ENCODE measurements around the gene TCF3. TPM values are rescaled to one million over a fixed set of nuclear protein-coding genes. Genes with fewer than 3 reads are reported as not detected.

TCF3 gene
- total and polyA plus RNA-seq, 2 of the 8 experiments (the other 6 are each of a cell fraction or from before 2014, with no cell fraction given): 241 to 348 TPM

DNA sequence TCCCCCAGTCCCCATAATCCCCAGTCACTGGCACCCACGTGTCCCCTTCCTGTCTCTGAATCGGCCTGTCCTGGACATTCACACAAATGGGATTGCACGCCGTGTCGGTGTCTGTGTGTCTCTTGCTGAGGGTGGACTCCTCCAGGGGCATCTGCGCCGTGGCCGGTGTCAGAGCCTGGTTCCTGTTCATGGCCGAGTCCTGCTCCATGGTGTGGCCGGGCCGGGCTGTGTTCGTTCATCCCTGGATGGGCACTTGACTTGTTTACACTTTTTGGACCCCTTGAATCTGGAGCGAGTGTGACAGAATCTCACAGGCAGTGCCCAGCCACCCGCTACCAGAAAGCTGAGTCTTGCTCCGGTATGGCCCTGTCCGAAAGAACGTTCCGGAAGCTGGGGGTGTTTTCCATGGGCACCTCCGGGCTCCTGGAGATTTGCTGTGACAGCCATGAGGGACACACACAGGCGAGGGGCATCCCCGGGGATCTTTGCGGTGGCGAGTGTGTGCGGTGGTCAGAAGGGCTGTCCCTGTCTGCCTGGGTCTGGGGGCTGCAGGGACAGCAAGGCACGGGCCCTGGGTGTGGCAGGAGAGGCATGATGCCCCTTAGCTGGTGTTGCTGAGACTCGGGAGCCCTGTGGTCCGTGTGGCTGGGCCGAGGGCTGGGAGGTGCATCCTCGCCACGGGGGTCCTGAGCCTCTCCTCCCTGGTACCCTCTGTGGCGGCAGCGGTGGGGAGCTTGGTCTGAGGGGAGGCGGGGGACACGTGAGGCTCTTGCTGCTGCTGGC is 77.9 kb downstream of the TCF3 start:
- H3K27ac ChIP-seq (ENCODE audit: low read depth, low read length): no peak overlapping the region
- TF ChIP-seq SP2 (IDR thresholded peaks at IDR 0.05; ENCODE audit: low read length): no peak
- TF ChIP-seq RFX5 (IDR thresholded peaks at IDR 0.05; ENCODE audit: borderline replicate concordance, low read depth, low read length): no peak
- no peak for TF ChIP-seq EZH2 (IDR thresholded peaks at IDR 0.05; ENCODE audit: low read depth, low read length, severe bottlenecking)
- no peak for TF ChIP-seq POLR2A (IDR thresholded peaks at IDR 0.05; ENCODE audit: control extremely low read depth in 1 of 2, low read depth in 2 of 2, low read length in 2 of 2)
- TF ChIP-seq JUN (IDR thresholded peaks at IDR 0.05; ENCODE audit: low read depth, low read length): no peak
- TF ChIP-seq RXRA (IDR thresholded peaks at IDR 0.05; ENCODE audit: insufficient read depth, low read depth, low read length): no peak
- TF ChIP-seq KDM1A (IDR thresholded peaks at IDR 0.05; ENCODE audit: borderline replicate concordance, low read length): no peak
- TF ChIP-seq, protein P1, sequence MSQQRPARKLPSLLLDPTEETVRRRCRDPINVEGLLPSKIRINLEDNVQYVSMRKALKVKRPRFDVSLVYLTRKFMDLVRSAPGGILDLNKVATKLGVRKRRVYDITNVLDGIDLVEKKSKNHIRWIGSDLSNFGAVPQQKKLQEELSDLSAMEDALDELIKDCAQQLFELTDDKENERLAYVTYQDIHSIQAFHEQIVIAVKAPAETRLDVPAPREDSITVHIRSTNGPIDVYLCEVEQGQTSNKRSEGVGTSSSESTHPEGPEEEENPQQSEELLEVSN (IDR thresholded peaks at IDR 0.05): no peak
- TF ChIP-seq GABPA (IDR thresholded peaks at IDR 0.05; ENCODE audit: borderline replicate concordance, insufficient read depth, low read length): no peak
- no peak for TF ChIP-seq RNF2 (IDR thresholded peaks at IDR 0.05; ENCODE audit: borderline replicate concordance, low read depth, low read length, missing control alignments, poor library complexity, severe bottlenecking)
- TF ChIP-seq CREB1 (IDR thresholded peaks at IDR 0.05): no peak

More for the DNA sequence above, 77.9 kb downstream of the TCF3 start:
- 93% methylated on average over 34 of the region's 34 CpGs; no CpG with 5 or more reads in 1 of the 2 experiments for WGBS, 2 experiments (ENCODE audit: extremely low coverage in 1 of 2, insufficient coverage in 1 of 2, insufficient read length in 1 of 2, insufficient replicate concordance in 2 of 2, low coverage in 1 of 2, low lambda C conversion rate in 2 of 2, missing lambda C conversion rate in 1 of 2)
- Histone ChIP-seq H3K9ac (replicated peaks in 1 of 4; ENCODE audit: extremely low read depth in 1 of 4, low read depth in 3 of 4, low read length in 3 of 4) (no peak overlapping the region), H3K9me3 (ENCODE audit: insufficient read depth in 2 of 2, low read depth in 1 of 2, low read length in 1 of 2) (no peaks in the 10 kb centered on the region), H3K4me2 (ENCODE audit: insufficient read depth in 1 of 2, low read depth in 2 of 2, low read length in 2 of 2) (no peak overlapping the region), H2BK20ac (ENCODE audit: low read length) (no peak overlapping the region), H3K18ac (ENCODE audit: extremely low read depth, low read length) (no peak overlapping the region; the same call in 1 of the 2 replicates), H4K91ac (replicated peaks; ENCODE audit: insufficient read length, low read length) (no peak overlapping the region), H2BK5ac (ENCODE audit: low read depth, low read length) (no peak overlapping the region), H3K4me3 (ENCODE audit: extremely low read depth in 1 of 4, insufficient read depth in 2 of 4, low read depth in 3 of 4, low read length in 4 of 4) (no peak overlapping the region), H3K56ac (replicated peaks; ENCODE audit: insufficient read length, low read depth, low read length) (no peak overlapping the region), H2BK12ac (ENCODE audit: low read depth, low read length) (no peak overlapping the region), H4K5ac (ENCODE audit: insufficient read length, low read depth, low read length) (no peak overlapping the region), H3K79me2 (ENCODE audit: control insufficient read depth in 1 of 2, insufficient read depth in 2 of 2, low read length in 2 of 2) (no peaks in the 10 kb centered on the region), H2BK15ac (ENCODE audit: low read length) (no peak overlapping the region), H3K23ac (ENCODE audit: insufficient read length) (no peak overlapping the region), H3K27me3 (replicated peaks in 1 of 4; ENCODE audit: control insufficient read depth in 3 of 4, extremely low read depth in 1 of 4, insufficient read depth in 3 of 4, low read length in 3 of 4) (peaks cover 0 to 14% (median 4%) of the 10 kb centered on the region in 4 experiments; a peak in 3 of 7 replicates), H3K4me1 (replicated peaks in 1 of 4; ENCODE audit: control insufficient read depth in 3 of 4, insufficient read depth in 4 of 4, low read length in 3 of 4) (peaks cover 0 to 1% (median 0%) of the 10 kb centered on the region in 4 experiments; a peak in 1 of 7 replicates), H4K8ac (ENCODE audit: extremely low read depth, insufficient read depth, low read length) (no peak overlapping the region), H3K4ac (replicated peaks; ENCODE audit: insufficient read length, low read depth, low read length) (no peak overlapping the region), H2BK120ac (replicated peaks; ENCODE audit: low read depth, low read length) (no peak overlapping the region), H3K36me3 (ENCODE audit: control insufficient read depth in 2 of 4, insufficient read depth in 4 of 4, low read length in 3 of 4) (peaks cover 3 to 28% (median 15%) of the 10 kb centered on the region in 4 experiments; a peak in 6 of 8 replicates), H2AK5ac (ENCODE audit: low read depth, low read length) (no peak overlapping the region), H2AFZ (ENCODE audit: low read length) (no peak overlapping the region), H4K20me1 (replicated peaks in 1 of 2; ENCODE audit: control insufficient read depth in 1 of 2, insufficient read depth in 2 of 2, low read length in 2 of 2) (peaks cover 0 to 13% of the 10 kb centered on the region in 2 experiments), H3K14ac (ENCODE audit: insufficient read length) (no peak overlapping the region), H3K79me1 (ENCODE audit: low read depth, low read length) (no peaks in the 10 kb centered on the region; the same call in 1 of the 2 replicates), H3K23me2 (ENCODE audit: low read depth, low read length) (no peaks in the 10 kb centered on the region)
- FAIRE-seq (no peak), DNase-seq (ENCODE audit: low read depth in 1 of 2, low spot score in 2 of 2) (no peak)
- POLR2A ChIA-PET (ENCODE audit: partially characterized antibody): interaction anchor here (0.9 to 8.8 kb wide), 7 partner anchors 7 to 305 kb away, joined by 3 to 148 read pairs (median 4); partner anchors contain the start of genes CIRBP, MBD3 and MEX3D
- CTCF ChIA-PET (ENCODE audit: partially characterized antibody): interaction anchor here (1.1 to 2.3 kb wide), 3 partner anchors 11 to 29 kb away, joined by 3 to 9 read pairs (median 3); no protein-coding TSS in a partner anchor

All from H1 (cell line).